Subcutaneous adipose tissue (tissue), 4 donors: ENCODE results near the gene SELE. TPM values are rescaled to one million over a fixed set of nuclear protein-coding genes. Genes with fewer than 3 reads are reported as not detected.

Experiments
- CTCF ChIP-seq: fragments of 450-650 bp; IDR thresholded peaks from one replicate; pipeline ENCODE4 v1.5.1; 2016; ENCODE audit warnings: low read depth, mild to moderate bottlenecking, control low read depth, antibody characterized with exemption, moderate library complexity
- total RNA-seq, 4 donors: library from RNA; depleted of rRNA; stranded (reverse); fragments of >200 nt; gene quantifications; one replicate each; pipeline ENCODE4 v1.1.0, GENCODE V29; 2016

SELE gene
- 1 to 10 TPM in 1 of 4 donors, under 1 TPM in 2, not detected in 1; 0.19 to 1.8 (median 0.33) TPM for total RNA-seq

- TF ChIP-seq CTCF = no peak
Observed at GRCh38 chr1:169733924-169734323, at the start of gene SELE. SELE (minus strand) TSS chr1:169734079; CDS start chr1:169733612, 467 bp downstream.

- no peak for TF ChIP-seq CTCF
Observed at GRCh38 chr1:169782596-169782995, 48.7 kb upstream of the SELE start.

- TF ChIP-seq CTCF = no peak
Observed at GRCh38 chr1:169779970-169780369, 46.1 kb upstream of the SELE start.

GRCh38 chr1:169779150-169779549 is 45.3 kb upstream of the SELE start:
- no peak for TF ChIP-seq CTCF

- TF ChIP-seq CTCF = no peak
Observed at GRCh38 chr1:169776440-169776839, 42.6 kb upstream of the SELE start.

- TF ChIP-seq CTCF = no peak
Observed at GRCh38 chr1:169768161-169768560, 34.3 kb upstream of the SELE start.

- TF ChIP-seq CTCF = no peak
Observed at GRCh38 chr1:169765580-169766331, 31.9 kb upstream of the SELE start.
